HepG2 (cell line): ENCODE measurements around the gene ZNF527. TPM values are rescaled to one million over a fixed set of nuclear protein-coding genes. Genes with fewer than 3 reads are reported as not detected.

Experiments
- ASH2L ChIP-seq: fragments of 300-600, 200-600 bp; sonication (generic); IDR thresholded peaks from 2 replicates; pipeline ENCODE4 v1.7.0; 2017; ENCODE audit warnings: low read depth, mild to moderate bottlenecking, moderate library complexity, mixed read lengths, low read length; ENCODE audit not compliant: insufficient read length
- CAMTA2 ChIP-seq: sonication (generic); formaldehyde crosslinking; IDR thresholded peaks from 2 replicates; pipeline ENCODE4 v1.4.0; 2020; ENCODE audit warnings: mild to moderate bottlenecking, missing genetic modification reagents, borderline replicate concordance
- DR1 ChIP-seq: sonication (generic); formaldehyde crosslinking; IDR thresholded peaks from 2 replicates; pipeline ENCODE4 v1.8.0; 2021; ENCODE audit warnings: mild to moderate bottlenecking, missing genetic modification reagents, inconsistent platforms
- GFI1 ChIP-seq: sonication (generic); formaldehyde crosslinking; IDR thresholded peaks from 2 replicates; pipeline ENCODE4 v1.5.0; 2020; ENCODE audit warnings: missing genetic modification reagents, mild to moderate bottlenecking, borderline replicate concordance
- KDM5A ChIP-seq: fragments of 200-600 bp; sonication (generic); IDR thresholded peaks from 2 replicates; pipeline ENCODE4 v1.7.0; 2018; ENCODE audit warnings: antibody characterized with exemption, mild to moderate bottlenecking, low read length, borderline replicate concordance
- NFATC3 ChIP-seq: sonication (generic); formaldehyde crosslinking; IDR thresholded peaks from 2 replicates; pipeline ENCODE4 v1.5.1; 2020; ENCODE audit warnings: mild to moderate bottlenecking, missing genetic modification reagents
- PAXIP1 ChIP-seq: sonication (generic); formaldehyde crosslinking; conservative IDR thresholded peaks from 2 replicates; pipeline ENCODE4 v1.4.0; 2020; ENCODE audit warnings: mild to moderate bottlenecking, missing genetic modification reagents, moderate library complexity
- PRDM15 ChIP-seq: sonication (generic); formaldehyde crosslinking; IDR thresholded peaks from 2 replicates; pipeline ENCODE4 v1.4.0; 2020; ENCODE audit warnings: missing genetic modification reagents
- PRDM4 ChIP-seq: sonication (generic); formaldehyde crosslinking; IDR thresholded peaks from 2 replicates; pipeline ENCODE4 v1.9.0; 2021; ENCODE audit warnings: missing genetic modification reagents, borderline replicate concordance
- SMARCC2 ChIP-seq: fragments of 450-650 bp; IDR thresholded peaks from 2 replicates; pipeline ENCODE4 v1.6.1; 2017; ENCODE audit warnings: antibody characterized with exemption, mild to moderate bottlenecking
- SPEN ChIP-seq: sonication (generic); formaldehyde crosslinking; IDR thresholded peaks from 2 replicates; pipeline ENCODE4 v1.5.1; 2020; ENCODE audit warnings: low read depth, mild to moderate bottlenecking, missing genetic modification reagents
- TGIF2 ChIP-seq: IDR thresholded peaks from 2 replicates; pipeline ENCODE4 v1.6.1; 2016; ENCODE audit warnings: control low read depth, missing compliant biosample characterization
- ZBTB46 ChIP-seq: sonication (generic); formaldehyde crosslinking; IDR thresholded peaks from 2 replicates; pipeline ENCODE4 v1.4.0; 2020; ENCODE audit warnings: mild to moderate bottlenecking, missing genetic modification reagents, borderline replicate concordance
- ZNF30 ChIP-seq: sonication (generic); formaldehyde crosslinking; IDR thresholded peaks from 2 replicates; pipeline ENCODE4 v1.5.0; 2020; ENCODE audit warnings: mild to moderate bottlenecking, missing genetic modification reagents
- ZNF574 ChIP-seq: sonication (generic); formaldehyde crosslinking; IDR thresholded peaks from 2 replicates; pipeline ENCODE4 v1.4.0; 2020; ENCODE audit warnings: missing genetic modification reagents
- polyA plus RNA-seq, 8 experiments: library from polyadenylated mRNA; depleted of rRNA in 3 of 8; stranded (reverse) in 7 of 8; unstranded in 1 of 8; fragments of >200 nt; fragmentation: Illumina TruSeq in 4 of 8; extraction: Trizol in 4 of 8; gene quantifications; 2 replicates each; pipeline versions ENCODE4 v1.2.1 to v1.2.3, GENCODE V29; 2011 to 2016; ENCODE audit warnings: low read depth in 4 of 8, missing spikeins in 1 of 8, mixed read lengths in 1 of 8; ENCODE audit not compliant: insufficient read depth in 1 of 8
- total RNA-seq, 5 experiments: library from RNA; depleted of rRNA; stranded (reverse); fragments of >200 nt; fragmentation: Illumina TruSeq; extraction: Trizol; gene quantifications; 2 replicates each; pipeline ENCODE4 v1.2.3, GENCODE V29; 2016; ENCODE audit warnings: low read depth in 1 of 5

Gene ZNF527
- total and polyA plus RNA-seq, 2 of the 13 experiments (the other 11 are each of a cell fraction or from before 2014, with no cell fraction given) = 1.0 to 3.5 TPM

- TF ChIP-seq ZBTB46 = no peak
- no peak for TF ChIP-seq DR1 (CRISPR knock-in tag)
- no peak for TF ChIP-seq ZNF30 (CRISPR knock-in tag)
- TF ChIP-seq GFI1 (CRISPR knock-in tag) = no peak
- TF ChIP-seq SPEN (CRISPR knock-in tag) = no peak
- TF ChIP-seq CAMTA2 (CRISPR knock-in tag) = no peak
- no peak for TF ChIP-seq ASH2L
- TF ChIP-seq ZNF574 (CRISPR knock-in tag) = no peak
- no peak for TF ChIP-seq NFATC3
- TF ChIP-seq PRDM15 (CRISPR knock-in tag) = no peak
- no peak for TF ChIP-seq PAXIP1 (CRISPR knock-in tag)
- TF ChIP-seq SMARCC2 = no peak
- TF ChIP-seq TGIF2 (CRISPR knock-in tag) = no peak
- TF ChIP-seq KDM5A = no peak
- no peak for TF ChIP-seq PRDM4 (CRISPR knock-in tag)
Observed at GRCh38 chr19:37362733-37363132, 8.2 kb upstream of the ZNF527 start (continued).
